H1 (cell line): ENCODE data around the gene TWIST1. TPM values are rescaled to one million over a fixed set of nuclear protein-coding genes. Genes with fewer than 3 reads are reported as not detected.

ENCODE experiments used
- CTCF ChIA-PET: fragments of 300-600 bp; sonication (Branson Sonifier 250); formaldehyde crosslinking; loops from one replicate; lab custom pipeline; 2021; ENCODE audit not compliant: partially characterized antibody; lab: Charles Lee
- POLR2A ChIA-PET: fragments of 300-600 bp; sonication (Branson Sonifier 250); formaldehyde crosslinking; loops from one replicate; lab custom pipeline; 2021; ENCODE audit warnings: inconsistent platforms; ENCODE audit not compliant: partially characterized antibody; lab: Charles Lee
- DNase-seq, 2 experiments: peaks; one replicate each; pipeline versions ENCODE4 v3.0.0 to v3.0.0-alpha.2; 2010 to 2022; ENCODE audit warnings: low spot score in 2 of 2, low read depth in 1 of 2, mixed read lengths in 1 of 2
- FAIRE-seq: peaks from 2 replicates; lab custom pipeline; 2011; peaks lifted over from hg19 to GRCh38; lab: Jason Lieb, UNC
- H2AFZ ChIP-seq: 2 replicates; pipeline ENCODE4 v1.8.1; 2012; ENCODE audit warnings: low read length, inconsistent platforms
- H2AK5ac ChIP-seq: 2 replicates; pipeline ENCODE4 v1.6.1; 2013; ENCODE audit warnings: low read depth, low read length
- H2BK120ac ChIP-seq: replicated peaks from 2 replicates; pipeline ENCODE3; 2013; ENCODE audit warnings: low read depth, low read length, inconsistent platforms
- H2BK12ac ChIP-seq: 2 replicates; pipeline ENCODE4 v1.6.1; 2013; ENCODE audit warnings: low read depth, low read length
- H2BK15ac ChIP-seq: 2 replicates; pipeline ENCODE4 v1.6.1; 2013; ENCODE audit warnings: low read length
- H2BK20ac ChIP-seq: 2 replicates; pipeline ENCODE4 v1.6.1; 2013; ENCODE audit warnings: low read length
- H2BK5ac ChIP-seq: 2 replicates; pipeline ENCODE4 v1.6.1; 2013; ENCODE audit warnings: low read depth, low read length
- H3K14ac ChIP-seq: 2 replicates; pipeline ENCODE4 v1.6.1; 2013; ENCODE audit warnings: inconsistent platforms; ENCODE audit not compliant: insufficient read length
- H3K18ac ChIP-seq: 2 replicates; pipeline ENCODE4 v1.6.1; 2013; ENCODE audit warnings: low read length; ENCODE audit errors: extremely low read depth
- H3K23ac ChIP-seq: 2 replicates; pipeline ENCODE4 v1.6.1; 2013; ENCODE audit warnings: inconsistent platforms; ENCODE audit not compliant: insufficient read length
- H3K23me2 ChIP-seq: 2 replicates; pipeline ENCODE4 v1.6.1; 2013; ENCODE audit warnings: low read depth, low read length
- H3K27ac ChIP-seq: 2 replicates; pipeline ENCODE4 v1.6.1; 2011; ENCODE audit warnings: low read depth, low read length, inconsistent platforms
- H3K27me3 ChIP-seq, 4 experiments: replicated peaks in 1 of 4; 1 replicate in 1 of 4; 2 replicates in 3 of 4; pipeline versions ENCODE4 v1.6.1 to v1.8.1; 2011 to 2013; ENCODE audit warnings: low read length in 3 of 4, mild to moderate bottlenecking in 3 of 4, inconsistent platforms in 2 of 4, mixed read lengths in 2 of 4, moderate library complexity in 1 of 4; ENCODE audit not compliant: control insufficient read depth in 3 of 4, insufficient read depth in 3 of 4; ENCODE audit errors: extremely low read depth in 1 of 4
- H3K36me3 ChIP-seq, 4 experiments: 2 replicates each; pipeline versions ENCODE4 v1.6.1 to v1.8.1; 2011 to 2013; ENCODE audit warnings: mild to moderate bottlenecking in 4 of 4, low read length in 3 of 4, moderate library complexity in 2 of 4, control low read depth in 1 of 4, inconsistent platforms in 1 of 4; ENCODE audit not compliant: insufficient read depth in 4 of 4, control insufficient read depth in 2 of 4
- H3K4ac ChIP-seq: replicated peaks from 2 replicates; pipeline ENCODE3; 2013; ENCODE audit warnings: low read length, low read depth, mixed read lengths, inconsistent platforms; ENCODE audit not compliant: insufficient read length
- H3K4me1 ChIP-seq, 4 experiments: replicated peaks in 1 of 4; 1 replicate in 1 of 4; 2 replicates in 3 of 4; pipeline versions ENCODE4 v1.6.1 to v1.8.1; 2011 to 2013; ENCODE audit warnings: low read length in 3 of 4, inconsistent platforms in 2 of 4, mixed read lengths in 1 of 4; ENCODE audit not compliant: insufficient read depth in 4 of 4, control insufficient read depth in 3 of 4
- H3K4me2 ChIP-seq, 2 experiments: 2 replicates each; pipeline versions ENCODE4 v1.6.1 to v1.8.1; 2011 to 2013; ENCODE audit warnings: low read depth in 2 of 2, low read length in 2 of 2, control low read depth in 1 of 2, inconsistent platforms in 1 of 2, mild to moderate bottlenecking in 1 of 2; ENCODE audit not compliant: insufficient read depth in 1 of 2
- H3K4me3 ChIP-seq, 4 experiments: fragments of 200-600, 300-600 bp in 1 of 4; sonication (generic), shearing (Covaris generic), sonication (Bioruptor Twin) in 1 of 4; 2 replicates each; pipeline versions ENCODE4 v1.5.1 to v1.8.1; 2011 to 2016; ENCODE audit warnings: low read length in 4 of 4, low read depth in 3 of 4, control low read depth in 2 of 4, inconsistent platforms in 2 of 4, mild to moderate bottlenecking in 2 of 4, mixed read lengths in 1 of 4, moderate library complexity in 1 of 4; ENCODE audit not compliant: insufficient read depth in 2 of 4; ENCODE audit errors: extremely low read depth in 1 of 4
- H3K56ac ChIP-seq: replicated peaks from 2 replicates; pipeline ENCODE3; 2013; ENCODE audit warnings: low read depth, mild to moderate bottlenecking, mixed read lengths, low read length, inconsistent platforms; ENCODE audit not compliant: insufficient read length
- H3K79me1 ChIP-seq: 2 replicates; pipeline ENCODE4 v1.6.1; 2013; ENCODE audit warnings: low read depth, low read length, control low read depth
- H3K79me2 ChIP-seq, 2 experiments: 2 replicates each; pipeline versions ENCODE4 v1.6.1 to v1.8.1; 2012 to 2013; ENCODE audit warnings: low read length in 2 of 2, mild to moderate bottlenecking in 2 of 2, inconsistent platforms in 1 of 2; ENCODE audit not compliant: insufficient read depth in 2 of 2, control insufficient read depth in 1 of 2
- H3K9ac ChIP-seq, 4 experiments: replicated peaks in 1 of 4; 1 replicate in 1 of 4; 2 replicates in 3 of 4; pipeline versions ENCODE4 v1.6.1 to v1.8.1; 2011 to 2013; ENCODE audit warnings: low read depth in 3 of 4, low read length in 3 of 4, control low read depth in 2 of 4, mild to moderate bottlenecking in 2 of 4, moderate library complexity in 2 of 4, inconsistent platforms in 1 of 4; ENCODE audit errors: extremely low read depth in 1 of 4
- H3K9me3 ChIP-seq, 2 experiments: 2 replicates each; pipeline versions ENCODE4 v1.6.1 to v1.8.1; 2012 to 2013; ENCODE audit warnings: mild to moderate bottlenecking in 2 of 2, moderate library complexity in 2 of 2, control low read depth in 1 of 2, inconsistent platforms in 1 of 2, low read depth in 1 of 2, low read length in 1 of 2, mixed read lengths in 1 of 2; ENCODE audit not compliant: insufficient read depth in 2 of 2
- H4K20me1 ChIP-seq, 2 experiments: replicated peaks in 1 of 2; 2 replicates each; pipeline versions ENCODE3 to v1.8.1; 2011 to 2013; ENCODE audit warnings: inconsistent platforms in 2 of 2, low read length in 2 of 2, mild to moderate bottlenecking in 1 of 2; ENCODE audit not compliant: insufficient read depth in 2 of 2, control insufficient read depth in 1 of 2
- H4K5ac ChIP-seq: 2 replicates; pipeline ENCODE4 v1.6.1; 2013; ENCODE audit warnings: low read length, low read depth, mixed read lengths, inconsistent platforms; ENCODE audit not compliant: insufficient read length
- H4K8ac ChIP-seq: 2 replicates; pipeline ENCODE4 v1.8.0; 2013; ENCODE audit warnings: mild to moderate bottlenecking, moderate library complexity, low read length, inconsistent platforms; ENCODE audit not compliant: insufficient read depth; ENCODE audit errors: extremely low read depth
- H4K91ac ChIP-seq: replicated peaks from 2 replicates; pipeline ENCODE3; 2013; ENCODE audit warnings: low read length, mixed read lengths, inconsistent platforms; ENCODE audit not compliant: insufficient read length
- BACH1 ChIP-seq: IDR thresholded peaks from 2 replicates; pipeline ENCODE4 v1.6.1; 2012; ENCODE audit warnings: low read length, improper control_type of control experiment
- CBX8 ChIP-seq: fragments of 300-800, 300-1000 bp; sonication (generic); IDR thresholded peaks from 2 replicates; pipeline ENCODE4 v1.7.1; 2016; ENCODE audit warnings: low read depth, low read length, borderline replicate concordance
- CHD1 ChIP-seq: IDR thresholded peaks from 2 replicates; pipeline ENCODE4 v1.6.1; 2012; ENCODE audit warnings: low read depth, low read length, improper control_type of control experiment
- CHD2 ChIP-seq: IDR thresholded peaks from 2 replicates; pipeline ENCODE4 v1.6.1; 2012; ENCODE audit warnings: low read length, improper control_type of control experiment
- EZH2 ChIP-seq: fragments of 200-600 bp; sonication (generic); IDR thresholded peaks from 2 replicates; pipeline ENCODE4 v1.7.1; 2012; ENCODE audit warnings: low read depth, mild to moderate bottlenecking, moderate library complexity, low read length, inconsistent platforms; ENCODE audit not compliant: severe bottlenecking
- GABPA ChIP-seq: IDR thresholded peaks from 2 replicates; pipeline ENCODE4 v1.6.1; 2011; ENCODE audit warnings: mild to moderate bottlenecking, low read length, moderate library complexity, borderline replicate concordance; ENCODE audit not compliant: insufficient read depth
- HDAC2 ChIP-seq, 2 experiments: fragments of 300-600 bp in 1 of 2; sonication (generic) in 1 of 2; IDR thresholded peaks; 2 replicates each; pipeline ENCODE4 v1.6.1; 2011 to 2012; ENCODE audit warnings: low read depth in 2 of 2, low read length in 2 of 2, mild to moderate bottlenecking in 2 of 2, moderate library complexity in 2 of 2, borderline replicate concordance in 1 of 2, inconsistent platforms in 1 of 2
- KDM4A ChIP-seq: IDR thresholded peaks from one replicate; pipeline ENCODE4 v1.7.1; 2012; ENCODE audit warnings: low read depth, mild to moderate bottlenecking, moderate library complexity, low read length, inconsistent platforms; ENCODE audit not compliant: severe bottlenecking
- POLR2AphosphoS5 ChIP-seq: IDR thresholded peaks from 2 replicates; pipeline ENCODE4 v1.6.1; 2011; ENCODE audit warnings: low read depth, low read length
- RXRA ChIP-seq: IDR thresholded peaks from 2 replicates; pipeline ENCODE4 v1.6.1; 2011; ENCODE audit warnings: low read depth, mild to moderate bottlenecking, low read length, moderate library complexity; ENCODE audit not compliant: insufficient read depth
- SAP30 ChIP-seq: fragments of 300-600 bp; sonication (generic); IDR thresholded peaks from 2 replicates; pipeline ENCODE4 v1.7.1; 2012; ENCODE audit warnings: low read length, moderate library complexity, mild to moderate bottlenecking, inconsistent platforms; ENCODE audit not compliant: insufficient read depth, insufficient replicate concordance
- SUZ12 ChIP-seq: fragments of 200-600 bp; sonication (generic); IDR thresholded peaks from 2 replicates; pipeline ENCODE4 v1.6.1; 2012; ENCODE audit warnings: mild to moderate bottlenecking, inconsistent platforms, low read length, moderate library complexity, mixed read lengths
- WGBS, 2 experiments: shearing (Covaris generic) in 1 of 2; methylation state at CpG; one replicate each; pipeline versions ENCODE4 v1.1.6 to v1.1.7; 2013 to 2015; ENCODE audit warnings: low lambda C conversion rate in 2 of 2, mixed read lengths in 2 of 2, inconsistent platforms in 1 of 2, low coverage in 1 of 2, missing lambda C conversion rate in 1 of 2; ENCODE audit not compliant: insufficient replicate concordance in 2 of 2, insufficient coverage in 1 of 2, insufficient read length in 1 of 2; ENCODE audit errors: extremely low coverage in 1 of 2, missing lambda C conversion rate in 1 of 2; 5-methylcytosine and 5-hydroxymethylcytosine counted together
- polyA plus RNA-seq, 7 experiments: library from polyadenylated mRNA; depleted of rRNA in 3 of 7; stranded (reverse) in 5 of 7; unstranded in 2 of 7; fragments of >200 nt in 5 of 7; fragments of 200-250 nt in 2 of 7; gene quantifications; 1 replicate in 5 of 7; 2 replicates in 1 of 7; 4 replicates in 1 of 7; pipeline versions ENCODE4 v1.2.1 to v1.2.3, GENCODE V29; 2011 to 2013; ENCODE audit warnings: missing spikeins in 2 of 7, mixed read lengths in 2 of 7
- total RNA-seq: library from RNA; stranded (reverse); fragmentation: NEBNext Ultra II Directional; extraction: Animal tissue kit (Norgen Biotek cat#: 25700); gene quantifications from 2 replicates; pipeline ENCODE4 v1.2.1, GENCODE V29; 2021
- TF ChIP-seq, protein P1 (sequence below): IDR thresholded peaks from 2 replicates; pipeline ENCODE4 v1.6.1; 2011; ENCODE audit warnings: low read depth, mild to moderate bottlenecking, low read length; ENCODE audit not compliant: insufficient read depth

Gene TWIST1
- total and polyA plus RNA-seq, 2 of the 8 experiments (the other 6 are each of a cell fraction or from before 2014, with no cell fraction given) = 0.29 to 0.52 TPM

DNA sequence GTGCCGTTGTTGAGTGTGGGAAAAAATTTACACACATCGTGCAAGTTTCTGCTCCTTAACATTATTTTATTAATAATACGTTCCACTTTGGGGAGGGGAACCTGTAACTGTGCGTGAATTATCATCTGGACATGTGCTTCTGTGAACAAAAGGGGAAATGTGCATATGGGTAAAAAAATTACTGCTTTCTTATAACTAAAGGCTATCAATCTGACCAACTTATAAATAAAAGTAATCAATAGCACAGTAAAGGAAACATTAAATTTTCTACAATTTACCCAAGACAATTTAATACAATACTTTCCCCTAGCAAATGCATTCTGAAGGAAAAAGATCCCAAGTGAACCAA, 4.5 kb downstream of the TWIST1 start:
- H3K27ac ChIP-seq = no peak overlapping the region
- H2AK5ac ChIP-seq = no peak overlapping the region
- peaks cover 66 to 99% (median 88%) of the 10 kb centered on the region in 4 experiments for H3K27me3 ChIP-seq
- peak overlapping the region in 2 of 4 experiments; percentile 4 to 47; a peak in 4 of 8 replicates for H3K4me3 ChIP-seq
- no peak overlapping the region for H2BK15ac ChIP-seq
- H2BK12ac ChIP-seq = no peak overlapping the region
- no peaks in the 10 kb centered on the region for H3K9me3 ChIP-seq
- H3K4me2 ChIP-seq = peak overlapping the region; percentile 67; a peak in 3 of 4 replicates
- H3K18ac ChIP-seq = no peak overlapping the region
- H2BK5ac ChIP-seq = no peak overlapping the region
- FAIRE-seq = no peak
- H3K9ac ChIP-seq = no peak overlapping the region
- peaks cover 10 to 15% of the 10 kb centered on the region in 2 experiments for H4K20me1 ChIP-seq
- H4K8ac ChIP-seq = no peak overlapping the region
- no peaks in the 10 kb centered on the region for H3K79me1 ChIP-seq
- H4K5ac ChIP-seq = no peak overlapping the region
- no peak for DNase-seq
- no peak overlapping the region for H3K14ac ChIP-seq
- no peak overlapping the region for H2AFZ ChIP-seq
- POLR2A ChIA-PET = no interaction called here
- H3K4ac ChIP-seq = no peak overlapping the region
- H2BK20ac ChIP-seq = no peak overlapping the region
- H4K91ac ChIP-seq = no peak overlapping the region
- no peaks in the 10 kb centered on the region for H3K79me2 ChIP-seq
- no peak overlapping the region for H3K23ac ChIP-seq
- peaks cover 10 to 34% (median 20%) of the 10 kb centered on the region in 4 experiments for H3K4me1 ChIP-seq
- CTCF ChIA-PET = interaction anchor here (1.9 kb wide), 1 partner anchor 17 kb away, joined by 5 read pairs; no protein-coding TSS in a partner anchor
- no peak overlapping the region for H3K56ac ChIP-seq
- no peaks in the 10 kb centered on the region; a peak in 1 of 8 replicates for H3K36me3 ChIP-seq
- H2BK120ac ChIP-seq = no peak overlapping the region
- 17% methylated on average over 4 of the region's 4 CpGs; no CpG with 5 or more reads in 1 of the 2 experiments for WGBS, 2 experiments
- peaks cover 22% of the 10 kb centered on the region for H3K23me2 ChIP-seq
- TF ChIP-seq CHD2 (no peak), SUZ12 (peak; percentile 53), HDAC2 (IDR thresholded peaks at IDR 0.05; ENCODE audit: borderline replicate concordance in 1 of 2, low read depth in 2 of 2, low read length in 2 of 2) (no peak), CHD1 (no peak), SAP30 (no peak), EZH2 (peak; percentile 16), BACH1 (no peak), CBX8 (peak; percentile 94; the same call in 1 of the 2 replicates), GABPA (no peak), KDM4A (no peak), POLR2AphosphoS5 (no peak), RXRA (no peak)
- TF ChIP-seq, protein P1, sequence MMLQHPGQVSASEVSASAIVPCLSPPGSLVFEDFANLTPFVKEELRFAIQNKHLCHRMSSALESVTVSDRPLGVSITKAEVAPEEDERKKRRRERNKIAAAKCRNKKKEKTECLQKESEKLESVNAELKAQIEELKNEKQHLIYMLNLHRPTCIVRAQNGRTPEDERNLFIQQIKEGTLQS = no peak
